WTC11 (cell line): ENCODE data around the gene TAS1R1. TPM values are rescaled to one million over a fixed set of nuclear protein-coding genes. Genes with fewer than 3 reads are reported as not detected.

Experiments used
- CREM ChIP-seq: sonication (generic); formaldehyde crosslinking; IDR thresholded peaks from 2 replicates; pipeline ENCODE4 v1.8.1; 2022; ENCODE audit warnings: mild to moderate bottlenecking, missing genetic modification reagents, moderate library complexity
- GRHL2 ChIP-seq: fragments of 250-450 bp; sonication (Bioruptor Pico); IDR thresholded peaks from 2 replicates; pipeline ENCODE4 v1.8.0; 2022; ENCODE audit warnings: mild to moderate bottlenecking, moderate library complexity; ENCODE audit not compliant: insufficient replicate concordance, severe bottlenecking
- KAT7 ChIP-seq: sonication (generic); formaldehyde crosslinking; IDR thresholded peaks from 2 replicates; pipeline ENCODE4 v1.8.1; 2023; ENCODE audit warnings: missing genetic modification reagents, mild to moderate bottlenecking, borderline replicate concordance
- NR1H2 ChIP-seq: sonication (generic); formaldehyde crosslinking; IDR thresholded peaks from 2 replicates; pipeline ENCODE4 v1.9.0; 2021; ENCODE audit warnings: mild to moderate bottlenecking, moderate library complexity, missing genetic modification reagents
- OVOL2 ChIP-seq: fragments of 250-450 bp; sonication (Bioruptor Pico); IDR thresholded peaks from 2 replicates; pipeline ENCODE4 v1.9.0; 2021; ENCODE audit warnings: mild to moderate bottlenecking, borderline replicate concordance
- PRRX2 ChIP-seq: fragments of 250-450 bp; sonication (Bioruptor Pico); IDR thresholded peaks from 2 replicates; pipeline ENCODE4 v1.8.0; 2021; ENCODE audit warnings: mild to moderate bottlenecking
- TEAD1 ChIP-seq: sonication (generic); formaldehyde crosslinking; IDR thresholded peaks from 2 replicates; pipeline ENCODE4 v1.8.0; 2022; ENCODE audit warnings: mild to moderate bottlenecking, missing genetic modification reagents
- ZNF219 ChIP-seq: sonication (generic); formaldehyde crosslinking; IDR thresholded peaks from 2 replicates; pipeline ENCODE4 v1.8.0; 2023; ENCODE audit warnings: missing genetic modification reagents, mild to moderate bottlenecking, borderline replicate concordance
- ZNF263 ChIP-seq: sonication (generic); formaldehyde crosslinking; IDR thresholded peaks from 2 replicates; pipeline ENCODE4 v1.8.1; 2022; ENCODE audit warnings: low read depth, mild to moderate bottlenecking, moderate library complexity, missing genetic modification reagents
- ZNF317 ChIP-seq: sonication (generic); formaldehyde crosslinking; IDR thresholded peaks from 2 replicates; pipeline ENCODE4 v1.8.1; 2023; ENCODE audit warnings: low read depth, mild to moderate bottlenecking, moderate library complexity, missing genetic modification reagents, borderline replicate concordance
- ZNF416 ChIP-seq: fragments of 250-450 bp; sonication (Bioruptor Pico); IDR thresholded peaks from 2 replicates; pipeline ENCODE4 v1.9.0; 2021; ENCODE audit warnings: mild to moderate bottlenecking, inconsistent platforms
- ZNF423 ChIP-seq: fragments of 250-450 bp; sonication (Bioruptor Pico); IDR thresholded peaks from 2 replicates; pipeline ENCODE4 v2.1.2; 2022; ENCODE audit warnings: mild to moderate bottlenecking, moderate library complexity
- total RNA-seq: library from RNA; stranded (reverse); gene quantifications from 3 replicates; pipeline ENCODE4 v1.2.3, GENCODE V29; 2021
- TF ChIP-seq, protein P1 (sequence below): sonication (generic); formaldehyde crosslinking; IDR thresholded peaks from 2 replicates; pipeline ENCODE4 v1.8.0; 2023; ENCODE audit warnings: mild to moderate bottlenecking, missing genetic modification reagents
- TF ChIP-seq, protein P2 (sequence below): sonication (generic); formaldehyde crosslinking; IDR thresholded peaks from 2 replicates; pipeline ENCODE4 v1.8.1; 2023; ENCODE audit warnings: mild to moderate bottlenecking, missing genetic modification reagents, borderline replicate concordance
- TF ChIP-seq, protein P3 (sequence below): sonication (generic); formaldehyde crosslinking; IDR thresholded peaks from 2 replicates; pipeline ENCODE4 v1.8.1; 2023; ENCODE audit warnings: mild to moderate bottlenecking, missing genetic modification reagents
- TF ChIP-seq, protein P4 (sequence below): sonication (generic); formaldehyde crosslinking; IDR thresholded peaks from 2 replicates; pipeline ENCODE4 v1.8.0; 2023; ENCODE audit warnings: missing genetic modification reagents, mild to moderate bottlenecking, borderline replicate concordance
- TF ChIP-seq, protein P5 (sequence below): sonication (generic); formaldehyde crosslinking; IDR thresholded peaks from 2 replicates; pipeline ENCODE4 v1.8.1; 2023; ENCODE audit warnings: mild to moderate bottlenecking, missing genetic modification reagents
- TF ChIP-seq, protein P6 (sequence below): sonication (generic); formaldehyde crosslinking; IDR thresholded peaks from 2 replicates; pipeline ENCODE4 v1.8.1; 2022; ENCODE audit warnings: missing genetic modification reagents, borderline replicate concordance
- TF ChIP-seq, protein P7 (sequence below): sonication (generic); formaldehyde crosslinking; IDR thresholded peaks from 2 replicates; pipeline ENCODE4 v1.8.1; 2023; ENCODE audit warnings: mild to moderate bottlenecking, missing genetic modification reagents, moderate library complexity
- TF ChIP-seq, protein P8 (sequence below): fragments of 250-450 bp; sonication (Bioruptor Pico); IDR thresholded peaks from 2 replicates; pipeline ENCODE4 v1.9.0; 2021; ENCODE audit warnings: moderate library complexity, mild to moderate bottlenecking, inconsistent platforms, borderline replicate concordance

TAS1R1 gene
- total RNA-seq, 1 experiment from 2014 or later = 0.11 TPM

DNA sequence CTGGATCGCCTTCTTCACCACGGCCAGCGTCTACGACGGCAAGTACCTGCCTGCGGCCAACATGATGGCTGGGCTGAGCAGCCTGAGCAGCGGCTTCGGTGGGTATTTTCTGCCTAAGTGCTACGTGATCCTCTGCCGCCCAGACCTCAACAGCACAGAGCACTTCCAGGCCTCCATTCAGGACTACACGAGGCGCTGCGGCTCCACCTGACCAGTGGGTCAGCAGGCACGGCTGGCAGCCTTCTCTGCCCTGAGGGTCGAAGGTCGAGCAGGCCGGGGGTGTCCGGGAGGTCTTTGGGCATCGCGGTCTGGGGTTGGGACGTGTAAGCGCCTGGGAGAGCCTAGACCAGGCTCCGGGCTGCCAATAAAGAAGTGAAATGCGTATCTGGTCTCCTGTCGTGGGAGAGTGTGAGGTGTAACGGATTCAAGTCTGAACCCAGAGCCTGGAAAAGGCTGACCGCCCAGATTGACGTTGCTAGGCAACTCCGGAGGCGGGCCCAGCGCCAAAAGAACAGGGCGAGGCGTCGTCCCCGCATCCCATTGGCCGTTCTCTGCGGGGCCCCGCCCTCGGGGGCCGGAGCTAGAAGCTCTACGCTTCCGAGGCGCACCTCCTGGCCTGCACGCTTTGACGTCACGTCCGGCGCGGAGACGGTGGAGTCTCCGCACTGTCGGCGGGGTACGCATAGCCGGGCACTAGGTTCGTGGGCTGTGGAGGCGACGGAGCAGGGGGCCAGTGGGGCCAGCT is 24.4 kb downstream of the TAS1R1 start, which contains the start of gene ZBTB48 (continued):
- TF ChIP-seq, protein P1, sequence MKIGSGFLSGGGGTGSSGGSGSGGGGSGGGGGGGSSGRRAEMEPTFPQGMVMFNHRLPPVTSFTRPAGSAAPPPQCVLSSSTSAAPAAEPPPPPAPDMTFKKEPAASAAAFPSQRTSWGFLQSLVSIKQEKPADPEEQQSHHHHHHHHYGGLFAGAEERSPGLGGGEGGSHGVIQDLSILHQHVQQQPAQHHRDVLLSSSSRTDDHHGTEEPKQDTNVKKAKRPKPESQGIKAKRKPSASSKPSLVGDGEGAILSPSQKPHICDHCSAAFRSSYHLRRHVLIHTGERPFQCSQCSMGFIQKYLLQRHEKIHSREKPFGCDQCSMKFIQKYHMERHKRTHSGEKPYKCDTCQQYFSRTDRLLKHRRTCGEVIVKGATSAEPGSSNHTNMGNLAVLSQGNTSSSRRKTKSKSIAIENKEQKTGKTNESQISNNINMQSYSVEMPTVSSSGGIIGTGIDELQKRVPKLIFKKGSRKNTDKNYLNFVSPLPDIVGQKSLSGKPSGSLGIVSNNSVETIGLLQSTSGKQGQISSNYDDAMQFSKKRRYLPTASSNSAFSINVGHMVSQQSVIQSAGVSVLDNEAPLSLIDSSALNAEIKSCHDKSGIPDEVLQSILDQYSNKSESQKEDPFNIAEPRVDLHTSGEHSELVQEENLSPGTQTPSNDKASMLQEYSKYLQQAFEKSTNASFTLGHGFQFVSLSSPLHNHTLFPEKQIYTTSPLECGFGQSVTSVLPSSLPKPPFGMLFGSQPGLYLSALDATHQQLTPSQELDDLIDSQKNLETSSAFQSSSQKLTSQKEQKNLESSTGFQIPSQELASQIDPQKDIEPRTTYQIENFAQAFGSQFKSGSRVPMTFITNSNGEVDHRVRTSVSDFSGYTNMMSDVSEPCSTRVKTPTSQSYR (CRISPR knock-in tag) = no peak
- TF ChIP-seq, protein P2, sequence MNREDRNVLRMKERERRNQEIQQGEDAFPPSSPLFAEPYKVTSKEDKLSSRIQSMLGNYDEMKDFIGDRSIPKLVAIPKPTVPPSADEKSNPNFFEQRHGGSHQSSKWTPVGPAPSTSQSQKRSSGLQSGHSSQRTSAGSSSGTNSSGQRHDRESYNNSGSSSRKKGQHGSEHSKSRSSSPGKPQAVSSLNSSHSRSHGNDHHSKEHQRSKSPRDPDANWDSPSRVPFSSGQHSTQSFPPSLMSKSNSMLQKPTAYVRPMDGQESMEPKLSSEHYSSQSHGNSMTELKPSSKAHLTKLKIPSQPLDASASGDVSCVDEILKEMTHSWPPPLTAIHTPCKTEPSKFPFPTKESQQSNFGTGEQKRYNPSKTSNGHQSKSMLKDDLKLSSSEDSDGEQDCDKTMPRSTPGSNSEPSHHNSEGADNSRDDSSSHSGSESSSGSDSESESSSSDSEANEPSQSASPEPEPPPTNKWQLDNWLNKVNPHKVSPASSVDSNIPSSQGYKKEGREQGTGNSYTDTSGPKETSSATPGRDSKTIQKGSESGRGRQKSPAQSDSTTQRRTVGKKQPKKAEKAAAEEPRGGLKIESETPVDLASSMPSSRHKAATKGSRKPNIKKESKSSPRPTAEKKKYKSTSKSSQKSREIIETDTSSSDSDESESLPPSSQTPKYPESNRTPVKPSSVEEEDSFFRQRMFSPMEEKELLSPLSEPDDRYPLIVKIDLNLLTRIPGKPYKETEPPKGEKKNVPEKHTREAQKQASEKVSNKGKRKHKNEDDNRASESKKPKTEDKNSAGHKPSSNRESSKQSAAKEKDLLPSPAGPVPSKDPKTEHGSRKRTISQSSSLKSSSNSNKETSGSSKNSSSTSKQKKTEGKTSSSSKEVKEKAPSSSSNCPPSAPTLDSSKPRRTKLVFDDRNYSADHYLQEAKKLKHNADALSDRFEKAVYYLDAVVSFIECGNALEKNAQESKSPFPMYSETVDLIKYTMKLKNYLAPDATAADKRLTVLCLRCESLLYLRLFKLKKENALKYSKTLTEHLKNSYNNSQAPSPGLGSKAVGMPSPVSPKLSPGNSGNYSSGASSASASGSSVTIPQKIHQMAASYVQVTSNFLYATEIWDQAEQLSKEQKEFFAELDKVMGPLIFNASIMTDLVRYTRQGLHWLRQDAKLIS = no peak
- TF ChIP-seq, protein P3, sequence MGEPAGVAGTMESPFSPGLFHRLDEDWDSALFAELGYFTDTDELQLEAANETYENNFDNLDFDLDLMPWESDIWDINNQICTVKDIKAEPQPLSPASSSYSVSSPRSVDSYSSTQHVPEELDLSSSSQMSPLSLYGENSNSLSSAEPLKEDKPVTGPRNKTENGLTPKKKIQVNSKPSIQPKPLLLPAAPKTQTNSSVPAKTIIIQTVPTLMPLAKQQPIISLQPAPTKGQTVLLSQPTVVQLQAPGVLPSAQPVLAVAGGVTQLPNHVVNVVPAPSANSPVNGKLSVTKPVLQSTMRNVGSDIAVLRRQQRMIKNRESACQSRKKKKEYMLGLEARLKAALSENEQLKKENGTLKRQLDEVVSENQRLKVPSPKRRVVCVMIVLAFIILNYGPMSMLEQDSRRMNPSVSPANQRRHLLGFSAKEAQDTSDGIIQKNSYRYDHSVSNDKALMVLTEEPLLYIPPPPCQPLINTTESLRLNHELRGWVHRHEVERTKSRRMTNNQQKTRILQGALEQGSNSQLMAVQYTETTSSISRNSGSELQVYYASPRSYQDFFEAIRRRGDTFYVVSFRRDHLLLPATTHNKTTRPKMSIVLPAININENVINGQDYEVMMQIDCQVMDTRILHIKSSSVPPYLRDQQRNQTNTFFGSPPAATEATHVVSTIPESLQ (CRISPR knock-in tag) = no peak
- TF ChIP-seq, protein P4, sequence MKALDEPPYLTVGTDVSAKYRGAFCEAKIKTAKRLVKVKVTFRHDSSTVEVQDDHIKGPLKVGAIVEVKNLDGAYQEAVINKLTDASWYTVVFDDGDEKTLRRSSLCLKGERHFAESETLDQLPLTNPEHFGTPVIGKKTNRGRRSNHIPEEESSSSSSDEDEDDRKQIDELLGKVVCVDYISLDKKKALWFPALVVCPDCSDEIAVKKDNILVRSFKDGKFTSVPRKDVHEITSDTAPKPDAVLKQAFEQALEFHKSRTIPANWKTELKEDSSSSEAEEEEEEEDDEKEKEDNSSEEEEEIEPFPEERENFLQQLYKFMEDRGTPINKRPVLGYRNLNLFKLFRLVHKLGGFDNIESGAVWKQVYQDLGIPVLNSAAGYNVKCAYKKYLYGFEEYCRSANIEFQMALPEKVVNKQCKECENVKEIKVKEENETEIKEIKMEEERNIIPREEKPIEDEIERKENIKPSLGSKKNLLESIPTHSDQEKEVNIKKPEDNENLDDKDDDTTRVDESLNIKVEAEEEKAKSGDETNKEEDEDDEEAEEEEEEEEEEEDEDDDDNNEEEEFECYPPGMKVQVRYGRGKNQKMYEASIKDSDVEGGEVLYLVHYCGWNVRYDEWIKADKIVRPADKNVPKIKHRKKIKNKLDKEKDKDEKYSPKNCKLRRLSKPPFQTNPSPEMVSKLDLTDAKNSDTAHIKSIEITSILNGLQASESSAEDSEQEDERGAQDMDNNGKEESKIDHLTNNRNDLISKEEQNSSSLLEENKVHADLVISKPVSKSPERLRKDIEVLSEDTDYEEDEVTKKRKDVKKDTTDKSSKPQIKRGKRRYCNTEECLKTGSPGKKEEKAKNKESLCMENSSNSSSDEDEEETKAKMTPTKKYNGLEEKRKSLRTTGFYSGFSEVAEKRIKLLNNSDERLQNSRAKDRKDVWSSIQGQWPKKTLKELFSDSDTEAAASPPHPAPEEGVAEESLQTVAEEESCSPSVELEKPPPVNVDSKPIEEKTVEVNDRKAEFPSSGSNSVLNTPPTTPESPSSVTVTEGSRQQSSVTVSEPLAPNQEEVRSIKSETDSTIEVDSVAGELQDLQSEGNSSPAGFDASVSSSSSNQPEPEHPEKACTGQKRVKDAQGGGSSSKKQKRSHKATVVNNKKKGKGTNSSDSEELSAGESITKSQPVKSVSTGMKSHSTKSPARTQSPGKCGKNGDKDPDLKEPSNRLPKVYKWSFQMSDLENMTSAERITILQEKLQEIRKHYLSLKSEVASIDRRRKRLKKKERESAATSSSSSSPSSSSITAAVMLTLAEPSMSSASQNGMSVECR (CRISPR knock-in tag) = peak; percentile 49; the same call in 1 of the 2 replicates
- no peak for TF ChIP-seq NR1H2 (CRISPR knock-in tag)
- TF ChIP-seq, protein P5, sequence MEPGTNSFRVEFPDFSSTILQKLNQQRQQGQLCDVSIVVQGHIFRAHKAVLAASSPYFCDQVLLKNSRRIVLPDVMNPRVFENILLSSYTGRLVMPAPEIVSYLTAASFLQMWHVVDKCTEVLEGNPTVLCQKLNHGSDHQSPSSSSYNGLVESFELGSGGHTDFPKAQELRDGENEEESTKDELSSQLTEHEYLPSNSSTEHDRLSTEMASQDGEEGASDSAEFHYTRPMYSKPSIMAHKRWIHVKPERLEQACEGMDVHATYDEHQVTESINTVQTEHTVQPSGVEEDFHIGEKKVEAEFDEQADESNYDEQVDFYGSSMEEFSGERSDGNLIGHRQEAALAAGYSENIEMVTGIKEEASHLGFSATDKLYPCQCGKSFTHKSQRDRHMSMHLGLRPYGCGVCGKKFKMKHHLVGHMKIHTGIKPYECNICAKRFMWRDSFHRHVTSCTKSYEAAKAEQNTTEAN (CRISPR knock-in tag) = no peak
- TF ChIP-seq ZNF317 (CRISPR knock-in tag) = no peak
- TF ChIP-seq PRRX2 = no peak
- no peak for TF ChIP-seq ZNF219
- TF ChIP-seq, protein P6, sequence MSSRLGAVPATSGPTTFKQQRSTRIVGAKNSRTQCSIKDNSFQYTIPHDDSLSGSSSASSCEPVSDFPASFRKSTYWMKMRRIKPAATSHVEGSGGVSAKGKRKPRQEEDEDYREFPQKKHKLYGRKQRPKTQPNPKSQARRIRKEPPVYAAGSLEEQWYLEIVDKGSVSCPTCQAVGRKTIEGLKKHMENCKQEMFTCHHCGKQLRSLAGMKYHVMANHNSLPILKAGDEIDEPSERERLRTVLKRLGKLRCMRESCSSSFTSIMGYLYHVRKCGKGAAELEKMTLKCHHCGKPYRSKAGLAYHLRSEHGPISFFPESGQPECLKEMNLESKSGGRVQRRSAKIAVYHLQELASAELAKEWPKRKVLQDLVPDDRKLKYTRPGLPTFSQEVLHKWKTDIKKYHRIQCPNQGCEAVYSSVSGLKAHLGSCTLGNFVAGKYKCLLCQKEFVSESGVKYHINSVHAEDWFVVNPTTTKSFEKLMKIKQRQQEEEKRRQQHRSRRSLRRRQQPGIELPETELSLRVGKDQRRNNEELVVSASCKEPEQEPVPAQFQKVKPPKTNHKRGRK (CRISPR knock-in tag) = no peak
- TF ChIP-seq ZNF423 (CRISPR knock-in tag) = no peak
- no peak for TF ChIP-seq KAT7
- TF ChIP-seq CREM (CRISPR knock-in tag) = peak; percentile 96
- no peak for TF ChIP-seq TEAD1 (CRISPR knock-in tag)
- no peak for TF ChIP-seq ZNF263 (CRISPR knock-in tag)
- TF ChIP-seq, protein P7, sequence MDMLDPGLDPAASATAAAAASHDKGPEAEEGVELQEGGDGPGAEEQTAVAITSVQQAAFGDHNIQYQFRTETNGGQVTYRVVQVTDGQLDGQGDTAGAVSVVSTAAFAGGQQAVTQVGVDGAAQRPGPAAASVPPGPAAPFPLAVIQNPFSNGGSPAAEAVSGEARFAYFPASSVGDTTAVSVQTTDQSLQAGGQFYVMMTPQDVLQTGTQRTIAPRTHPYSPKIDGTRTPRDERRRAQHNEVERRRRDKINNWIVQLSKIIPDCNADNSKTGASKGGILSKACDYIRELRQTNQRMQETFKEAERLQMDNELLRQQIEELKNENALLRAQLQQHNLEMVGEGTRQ (CRISPR knock-in tag) = no peak
- no peak for TF ChIP-seq ZNF416 (CRISPR knock-in tag)
- TF ChIP-seq, protein P8, sequence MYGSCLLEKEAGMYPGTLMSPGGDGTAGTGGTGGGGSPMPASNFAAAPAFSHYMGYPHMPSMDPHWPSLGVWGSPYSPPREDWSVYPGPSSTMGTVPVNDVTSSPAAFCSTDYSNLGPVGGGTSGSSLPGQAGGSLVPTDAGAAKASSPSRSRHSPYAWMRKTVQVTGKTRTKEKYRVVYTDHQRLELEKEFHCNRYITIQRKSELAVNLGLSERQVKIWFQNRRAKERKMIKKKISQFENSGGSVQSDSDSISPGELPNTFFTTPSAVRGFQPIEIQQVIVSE (CRISPR knock-in tag) = no peak
- TF ChIP-seq OVOL2 (CRISPR knock-in tag) = no peak
- no peak for TF ChIP-seq GRHL2
